Keratinocyte (primary cell): ENCODE measurements around the gene MTO1.

Experiments used
- CTCF ChIP-seq, 3 experiments: IDR thresholded peaks in 1 of 3; conservative IDR thresholded peaks in 1 of 3; optimal IDR thresholded peaks in 1 of 3; 2 replicates in 2 of 3; 3 replicates in 1 of 3; pipeline versions ENCODE3 to v1.5.1; 2011; ENCODE audit warnings: low read length in 3 of 3, mild to moderate bottlenecking in 3 of 3, moderate library complexity in 2 of 3, control low read depth in 1 of 3, inconsistent platforms in 1 of 3; ENCODE audit not compliant: insufficient read depth in 2 of 3; ENCODE audit errors: extremely low read depth in 1 of 3
- EZH2 ChIP-seq: IDR thresholded peaks from one replicate; pipeline ENCODE4 v1.6.1; 2012; ENCODE audit warnings: inconsistent platforms, mild to moderate bottlenecking, low read length, moderate library complexity

DNA sequence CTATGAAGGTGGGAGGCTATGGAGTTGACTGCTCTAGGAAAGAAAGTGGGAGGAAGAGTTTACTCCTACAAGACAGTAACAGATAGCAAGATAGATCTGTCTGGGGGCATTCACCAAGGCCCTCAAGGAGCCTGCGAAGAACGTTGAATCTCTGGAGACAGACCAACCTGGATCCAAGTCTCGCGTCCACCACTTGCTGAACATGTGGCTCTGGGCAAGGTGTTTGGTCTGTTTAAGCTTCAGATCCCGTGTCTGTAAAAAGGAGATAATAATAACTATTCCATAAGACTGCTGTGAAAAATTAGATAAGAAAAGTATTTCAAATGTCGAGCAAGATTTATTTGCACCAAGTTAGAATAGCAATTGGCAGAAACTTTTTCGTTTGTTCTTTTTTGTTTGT, 67.4 kb downstream of the MTO1 start:
- no peak for TF ChIP-seq EZH2
- TF ChIP-seq CTCF (optimal IDR thresholded peaks at IDR 0.05 in 1 of 3, IDR thresholded peaks at IDR 0.05 in 1 of 3, conservative IDR thresholded peaks at IDR 0.05 in 1 of 3; ENCODE audit: extremely low read depth in 1 of 3, insufficient read depth in 2 of 3, low read length in 3 of 3): no peak
